Measurements from ENCODE around the gene TMEM123. TPM values are rescaled to one million over a fixed set of nuclear protein-coding genes. Genes with fewer than 3 reads are reported as not detected.

TMEM123 gene
- total and polyA plus RNA-seq, 2 of the 4 experiments (the other 2 are of a cell fraction), result 96.9 to 127 TPM

GRCh38 chr11:102382384-102382783 lies 70.2 kb downstream of the TMEM123 start:
- no CpG with 5 or more reads among the region's 3 CpGs for WGBS, 2 experiments (ENCODE audit: extremely low coverage in 2 of 2, insufficient read length in 1 of 2)
- in situ Hi-C loops (cut with MboI; ENCODE audit: low sequenced_read_pairs), result loop anchor here (25.0 kb wide), 1 partner anchor 95 kb away; no protein-coding TSS in a partner anchor
- no peak for ATAC-seq (ENCODE audit: low read depth)

More at GRCh38 chr11:102382384-102382783, 70.2 kb downstream of the TMEM123 start:
- dilution Hi-C loops (cut with HindIII; ENCODE audit: low sequenced_read_pairs, unreplicated experiment) (no loop called here), intact Hi-C loops (cut with micrococcal nuclease) (no loop called here)
- no peak overlapping the region for H4K8ac ChIP-seq (ENCODE audit: low read depth in 2 of 2, low read length in 2 of 2)
- H3K27ac ChIP-seq (ENCODE audit: insufficient read depth, low read length), result no peak overlapping the region
- H4K20me1 ChIP-seq (ENCODE audit: insufficient read depth, low read length), result 0 out of 2 replicates have a peak, but pooled peaks cover 3% of the 10 kb centered on the region
- no peak overlapping the region for H2AK5ac ChIP-seq (ENCODE audit: low read depth, low read length)
- no peak overlapping the region for H3K9ac ChIP-seq (ENCODE audit: low read depth, low read length)
- no peak overlapping the region for H3K23ac ChIP-seq (ENCODE audit: low read depth, low read length)
- no peaks in the 10 kb centered on the region for H3K27me3 ChIP-seq (ENCODE audit: control insufficient read depth, insufficient read depth, low read length)
- H3K9me3 ChIP-seq (ENCODE audit: control insufficient read depth, insufficient read depth, low read length), result no peaks in the 10 kb centered on the region
- H3K14ac ChIP-seq (replicated peaks; ENCODE audit: low read depth, low read length), result no peak overlapping the region
- H2BK120ac ChIP-seq (ENCODE audit: low read depth, low read length), result no peak overlapping the region
- CTCF ChIA-PET, result no interaction called here
- peak; percentile 19 for DNase-seq
- POLR2A ChIA-PET (ENCODE audit: unreplicated experiment), result no interaction called here
- H3K4me2 ChIP-seq (ENCODE audit: low read depth, low read length), result no peak overlapping the region
- TF ChIP-seq CHD1 (IDR thresholded peaks at IDR 0.05; ENCODE audit: low read depth, low read length) (no peak), SMC3 (IDR thresholded peaks at IDR 0.05; ENCODE audit: low read depth, low read length) (no peak), RCOR1 (IDR thresholded peaks at IDR 0.05; ENCODE audit: insufficient replicate concordance, low read length) (no peak), ELK1 (IDR thresholded peaks at IDR 0.05; ENCODE audit: borderline replicate concordance, low read depth, low read length) (no peak), MAZ (IDR thresholded peaks at IDR 0.05; ENCODE audit: borderline replicate concordance, low read depth, low read length) (no peak), MXI1 (IDR thresholded peaks at IDR 0.05; ENCODE audit: borderline replicate concordance, low read depth, low read length) (no peak), FOS (IDR thresholded peaks at IDR 0.05; ENCODE audit: low read depth, low read length) (no peak), POLR2A (IDR thresholded peaks at IDR 0.05; ENCODE audit: low read depth, low read length) (no peak), BHLHE40 (IDR thresholded peaks at IDR 0.05; ENCODE audit: low read depth, low read length) (no peak), USF2 (IDR thresholded peaks at IDR 0.05; ENCODE audit: low read depth, low read length) (no peak), MAFK (IDR thresholded peaks at IDR 0.05; ENCODE audit: low read depth, low read length) (no peak), RFX5 (IDR thresholded peaks at IDR 0.05; ENCODE audit: low read depth, low read length) (no peak), CEBPB (IDR thresholded peaks at IDR 0.05; ENCODE audit: low read depth, low read length) (no peak), CTCF (conservative IDR thresholded peaks at IDR 0.05; ENCODE audit: low read depth, low read length) (no peak), NFE2L2 (IDR thresholded peaks at IDR 0.05; ENCODE audit: low read depth, low read length) (no peak), RAD21 (IDR thresholded peaks at IDR 0.05; ENCODE audit: low read length) (no peak)
- H3K36me3 ChIP-seq (ENCODE audit: control insufficient read depth, insufficient read depth, low read length), result peaks cover 31% of the 10 kb centered on the region
- no peak overlapping the region for H2BK5ac ChIP-seq (ENCODE audit: low read depth, low read length, poor library complexity, severe bottlenecking)
- no peaks in the 10 kb centered on the region for H3K4me1 ChIP-seq (ENCODE audit: control insufficient read depth, insufficient read depth, low read length)
- no peaks in the 10 kb centered on the region for H3K9me1 ChIP-seq (ENCODE audit: insufficient read depth, low read length)
- H3K79me1 ChIP-seq (ENCODE audit: low read depth in 1 of 2, low read length in 2 of 2), result peaks cover 26 to 63% of the 10 kb centered on the region in 2 experiments
- H4K91ac ChIP-seq (ENCODE audit: insufficient read depth, low read depth, low read length), result no peak overlapping the region
- H2BK15ac ChIP-seq (ENCODE audit: low read depth, low read length), result no peak overlapping the region
- no peak overlapping the region for H3K56ac ChIP-seq (ENCODE audit: extremely low read depth, insufficient read depth, low read length)
- no peak overlapping the region for H3K4me3 ChIP-seq (ENCODE audit: insufficient read depth, low read depth, low read length)
- no peak overlapping the region for H2AK9ac ChIP-seq (replicated peaks; ENCODE audit: low read depth, low read length, poor library complexity)
- no peak overlapping the region for H3K18ac ChIP-seq (ENCODE audit: low read depth, low read length)
- no peak overlapping the region for H2AFZ ChIP-seq (replicated peaks; ENCODE audit: low read length, poor library complexity)
- no peak overlapping the region for H2BK20ac ChIP-seq (ENCODE audit: low read depth, low read length)
- no TSS peak for BruUV-seq (replicated peaks)
- no peak overlapping the region for H4K5ac ChIP-seq (ENCODE audit: low read depth, low read length)
- H3K4ac ChIP-seq (ENCODE audit: low read depth, low read length), result no peak overlapping the region
